Cardiac atrium fibroblast (primary cell): Measurements from ENCODE around the gene KRT31. TPM values are rescaled to one million over a fixed set of nuclear protein-coding genes. Genes with fewer than 3 reads are reported as not detected.

ENCODE experiments used
- total RNA-seq: library from RNA; depleted of rRNA; stranded (reverse); fragments of >200 nt; gene quantifications from 2 replicates; pipeline ENCODE4 v1.2.3, GENCODE V29; 2015

Gene KRT31
- total RNA-seq, result not detected in 2 replicates

GRCh38 chr17:41396996-41397660, at the start of gene KRT31:
Gene KRT31 (minus strand): TSS chr17:41397608. CDS start chr17:41397539, 69 bp downstream.

GRCh38 chr17:41440531-41441033, 43.2 kb upstream of the KRT31 start, which contains the start of gene KRT38:
Gene KRT38 (minus strand): TSS chr17:41440983. CDS start chr17:41440921, 62 bp downstream.

GRCh38 chr17:41424111-41424635, 26.8 kb upstream of the KRT31 start, which contains the start of gene KRT37:
Gene KRT37 (minus strand): TSS chr17:41424585. CDS start chr17:41424523, 62 bp downstream.

GRCh38 chr17:41381943-41382342, 15.5 kb downstream of the KRT31 start, which contains the start of gene KRT34:
Gene KRT34 (minus strand): TSS chr17:41382306. CDS start chr17:41382246, 60 bp downstream.

GRCh38 chr17:41369713-41370112, 27.7 kb downstream of the KRT31 start, which contains the start of gene KRT33B:
Gene KRT33B (minus strand): TSS chr17:41369813. CDS start chr17:41369750, 63 bp downstream.

GRCh38 chr17:41350381-41350878, 47.0 kb downstream of the KRT31 start, which contains the start of gene KRT33A:
Gene KRT33A (minus strand): TSS chr17:41350828. CDS start chr17:41350767, 61 bp downstream.

Other genes starting within 250 kb of the KRT31 start
- gene KRTAP4-5, start 247.8 kb downstream of the KRT31 start, total RNA-seq, result not detected in 2 replicates
- gene KRTAP4-4, start 236.9 kb downstream of the KRT31 start, total RNA-seq, result not detected in 2 replicates
- not detected in 2 replicates for gene KRTAP4-3, start 229.4 kb downstream of the KRT31 start, total RNA-seq
- not detected in 2 replicates for gene KRTAP4-2, start 219.4 kb downstream of the KRT31 start, total RNA-seq
- gene KRTAP4-1, start 212.7 kb downstream of the KRT31 start, total RNA-seq, result not detected in 2 replicates
- gene KRTAP9-1, start 207.7 kb downstream of the KRT31 start, total RNA-seq, result not detected in 2 replicates
- gene KRTAP9-2, start 171.0 kb downstream of the KRT31 start, total RNA-seq, result not detected in 2 replicates
- not detected in 2 replicates for gene KRTAP9-3, start 165.2 kb downstream of the KRT31 start, total RNA-seq
- not detected in 2 replicates for gene KRTAP9-8, start 159.6 kb downstream of the KRT31 start, total RNA-seq
- gene KRTAP9-4, start 147.9 kb downstream of the KRT31 start, total RNA-seq, result not detected in 2 replicates
- not detected in 2 replicates for gene KRTAP9-9, start 142.2 kb downstream of the KRT31 start, total RNA-seq
- gene KRTAP9-6, start 132.2 kb downstream of the KRT31 start, total RNA-seq, result not detected in 2 replicates
- gene KRTAP9-7, start 121.9 kb downstream of the KRT31 start, total RNA-seq, result not detected in 2 replicates
- gene KRTAP29-1, start 94.8 kb downstream of the KRT31 start, total RNA-seq, result not detected in 2 replicates
- gene KRTAP16-1, start 88.3 kb downstream of the KRT31 start, total RNA-seq, result not detected in 2 replicates
- gene KRTAP17-1, start 81.9 kb downstream of the KRT31 start, total RNA-seq, result not detected in 2 replicates
- not detected in 2 replicates for gene KRT33A, start 46.8 kb downstream of the KRT31 start, total RNA-seq
- not detected in 2 replicates for gene KRT33B, start 27.8 kb downstream of the KRT31 start, total RNA-seq
- not detected in 2 replicates for gene KRT34, start 15.3 kb downstream of the KRT31 start, total RNA-seq
- not detected in 2 replicates for gene KRT37, start 27.0 kb upstream of the KRT31 start, total RNA-seq
- gene KRT38, start 43.4 kb upstream of the KRT31 start, total RNA-seq, result not detected in 2 replicates
- not detected in 2 replicates for gene KRT32, start 69.8 kb upstream of the KRT31 start, total RNA-seq
- not detected in 2 replicates for gene KRT35, start 83.5 kb upstream of the KRT31 start, total RNA-seq
- gene KRT36, start 92.3 kb upstream of the KRT31 start, total RNA-seq, result not detected in 2 replicates
- gene KRT13, start 108.0 kb upstream of the KRT31 start, total RNA-seq, result not detected in 2 replicates
- gene KRT15, start 121.3 kb upstream of the KRT31 start, total RNA-seq, result 9.6 TPM in 1 of 2 replicates, not detected in the other
- gene KRT19, start 130.7 kb upstream of the KRT31 start, total RNA-seq, result 0.72 and 5.7 TPM in 2 replicates
- not detected in 2 replicates for gene KRT9, start 174.5 kb upstream of the KRT31 start, total RNA-seq
- gene KRT14, start 189.3 kb upstream of the KRT31 start, total RNA-seq, result not detected in 2 replicates
- not detected in 2 replicates for gene KRT16, start 215.2 kb upstream of the KRT31 start, total RNA-seq
- 0.54 and 0.65 TPM in 2 replicates for gene KRT17, start 227.0 kb upstream of the KRT31 start, total RNA-seq